Stimulated activated CD4-positive, alpha-beta T cell treated with anti-CD3 and anti-CD28 coated beads, TNF-alpha, amount 100 ng/mL, for 1 hour (primary cell): ENCODE measurements around the gene HSD17B4.
"Not testable (repeated sequence)": the region's sequence is repeated elsewhere in the genome, so short reads cannot be mapped to it uniquely, and the experiment has no call there.

ENCODE experiments used
- DNase-seq, 3 donors: peaks; one replicate each; pipeline ENCODE4 v3.0.0-alpha.2; 2020; ENCODE audit warnings: low read depth in 3 of 3, low spot score in 1 of 3

HSD17B4 gene

DNA sequence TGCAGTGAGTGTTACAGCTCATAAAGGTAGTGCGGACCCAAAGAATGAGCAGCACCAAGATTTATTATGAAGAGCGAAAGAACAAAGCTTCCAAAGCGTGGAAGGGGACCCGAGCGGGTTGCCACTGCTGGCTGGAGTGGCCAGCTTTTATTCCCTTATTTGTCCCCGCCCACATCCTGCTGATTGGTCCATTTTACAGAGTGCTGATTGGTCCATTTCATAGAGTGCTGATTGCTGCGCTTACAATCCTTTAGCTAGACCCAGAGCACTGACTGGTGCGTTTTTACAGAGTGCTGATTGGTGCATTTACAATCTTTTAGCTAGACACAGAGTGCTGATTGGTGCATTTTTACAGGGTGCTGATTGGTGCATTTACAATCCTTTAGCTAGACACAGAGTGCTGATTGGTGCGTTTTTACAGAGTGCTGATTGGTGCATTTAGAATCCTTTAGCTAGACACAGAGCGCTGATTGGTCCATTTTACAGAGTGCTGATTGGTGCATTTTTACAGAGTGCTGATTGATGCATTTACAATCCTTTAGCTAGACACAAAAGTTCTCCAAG is 19.5 kb upstream of the HSD17B4 start:
- DNase-seq, result not testable (repeated sequence)

DNA sequence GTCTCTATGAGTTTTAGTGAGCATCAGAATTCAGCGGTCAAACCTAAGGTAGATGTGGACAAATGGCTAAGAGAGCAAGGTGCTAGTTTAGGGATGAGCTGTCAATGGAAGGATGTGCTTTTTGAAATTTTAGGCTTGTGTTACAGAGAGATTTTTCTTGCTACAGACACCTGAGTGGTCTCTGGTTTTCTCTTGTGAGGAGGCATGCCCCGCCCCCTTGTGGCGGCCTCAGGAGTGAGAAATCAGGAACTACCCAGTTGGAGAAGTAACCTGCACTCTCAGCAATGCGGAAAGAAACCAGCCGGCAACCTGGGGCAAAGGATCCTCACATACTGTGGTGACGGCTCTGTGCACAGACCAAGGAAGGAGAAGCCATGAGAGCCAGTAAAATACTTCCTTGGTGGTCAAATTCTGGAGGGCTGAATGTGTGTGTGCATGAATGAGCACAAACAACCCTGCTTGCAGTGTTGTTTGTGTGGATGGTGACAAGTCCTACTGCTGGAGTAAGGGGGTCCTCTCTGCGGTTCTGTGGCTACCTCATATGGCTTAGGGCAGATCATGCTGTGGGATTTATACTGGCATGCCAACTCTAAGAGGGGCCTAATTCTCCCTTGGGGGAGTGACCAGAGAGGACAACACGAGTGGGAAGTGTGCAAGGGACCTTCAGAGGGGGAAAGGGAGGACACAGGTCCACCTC is 16.7 kb upstream of the HSD17B4 start:
- peak; percentile 32 to 64 (median 47) for DNase-seq

GRCh38 chr5:119437785-119438586 is 14.3 kb upstream of the HSD17B4 start:
- DNase-seq, result not testable (repeated sequence)

- DNase-seq, result not testable (repeated sequence)
These were observed 13.7 kb upstream of the HSD17B4 start for GRCh38 chr5:119438587-119438917.

GRCh38 chr5:119439140-119439631 is 13.1 kb upstream of the HSD17B4 start:
- no peak for DNase-seq

DNA sequence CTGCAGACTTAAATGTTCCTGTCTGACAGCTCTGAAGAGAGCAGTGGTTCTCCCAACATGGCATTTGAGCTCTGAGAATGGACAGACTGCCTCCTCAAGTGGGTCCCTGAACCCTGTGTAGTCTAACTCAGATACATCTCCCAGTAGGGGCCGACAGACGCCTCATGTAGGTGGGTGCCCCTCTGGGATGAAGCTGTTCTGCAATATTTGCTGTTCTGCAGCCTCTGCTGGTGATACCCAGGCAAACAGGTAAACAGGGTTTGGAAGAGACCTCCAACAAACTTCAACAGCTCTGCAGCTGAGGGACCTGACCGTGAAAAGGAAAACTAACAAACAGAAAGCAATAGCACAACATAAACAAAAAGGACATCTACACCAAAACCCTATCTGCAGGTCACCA is 12.7 kb upstream of the HSD17B4 start:
- DNase-seq, result not testable (repeated sequence)

- not testable (repeated sequence) for DNase-seq
These were observed 7.7 kb upstream of the HSD17B4 start for GRCh38 chr5:119444643-119445042.

DNA sequence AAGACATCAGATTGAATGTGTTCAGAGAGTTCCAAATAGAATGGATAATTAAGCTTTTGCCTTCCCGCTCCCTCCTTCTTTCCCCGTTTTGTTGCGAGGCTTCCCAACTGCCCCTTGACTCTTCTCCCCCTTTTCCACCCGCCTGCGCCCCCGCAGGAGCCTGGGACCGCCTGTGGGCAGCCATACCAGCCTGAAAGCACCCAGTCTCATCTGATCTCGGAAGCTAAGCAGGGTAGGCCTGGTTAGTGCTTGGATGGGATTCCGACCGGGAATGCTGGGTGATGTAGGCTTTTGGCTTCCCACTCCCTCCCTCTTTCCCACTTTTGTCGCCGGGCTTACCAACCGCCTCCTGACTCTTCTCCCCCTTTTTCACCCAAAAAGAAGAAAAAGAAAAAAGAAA is 6.8 kb upstream of the HSD17B4 start:
- DNase-seq, result no peak

GRCh38 chr5:119449882-119450281 is 2.4 kb upstream of the HSD17B4 start:
- DNase-seq, result no peak

DNA sequence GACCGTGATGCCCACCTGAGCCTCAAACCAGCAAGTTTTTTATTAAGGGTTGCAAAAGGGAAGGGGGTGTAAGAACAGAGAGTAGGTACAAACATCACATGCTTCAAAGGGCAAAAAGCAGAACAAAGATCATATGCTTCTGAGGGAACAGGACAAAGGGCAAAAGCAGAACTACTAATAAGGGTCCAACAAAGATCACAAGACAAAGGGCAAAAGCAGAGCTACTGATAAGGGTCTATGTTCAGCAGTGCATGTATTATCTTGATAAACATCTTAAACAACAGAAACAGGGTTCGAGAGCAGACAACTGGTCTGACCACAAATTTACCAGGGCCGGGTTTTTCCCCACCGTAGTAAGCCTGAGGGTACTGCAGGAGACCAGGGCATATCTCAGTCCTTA is 1.7 kb upstream of the HSD17B4 start:
- not testable (repeated sequence) for DNase-seq

DNA sequence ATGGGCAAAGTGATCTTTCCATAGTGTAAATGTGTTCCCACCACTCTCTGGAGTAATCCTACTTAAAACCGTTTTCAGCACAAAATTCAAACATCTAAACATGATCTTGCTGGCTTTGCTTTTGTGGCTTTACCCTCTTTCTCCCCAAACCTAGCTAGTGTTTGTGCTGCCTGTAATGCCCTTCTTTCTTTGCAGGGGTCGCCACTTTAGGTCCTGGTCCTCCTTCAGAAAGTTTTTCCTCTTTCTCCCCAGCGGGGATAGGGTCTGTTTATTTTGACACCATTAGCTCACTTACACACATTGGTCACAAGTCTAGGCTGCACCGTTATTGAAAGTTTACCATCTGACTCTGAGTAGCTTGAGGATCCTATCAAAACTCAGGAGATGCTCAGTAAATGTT is 736 bp upstream of the HSD17B4 start:
- no peak for DNase-seq

DNA sequence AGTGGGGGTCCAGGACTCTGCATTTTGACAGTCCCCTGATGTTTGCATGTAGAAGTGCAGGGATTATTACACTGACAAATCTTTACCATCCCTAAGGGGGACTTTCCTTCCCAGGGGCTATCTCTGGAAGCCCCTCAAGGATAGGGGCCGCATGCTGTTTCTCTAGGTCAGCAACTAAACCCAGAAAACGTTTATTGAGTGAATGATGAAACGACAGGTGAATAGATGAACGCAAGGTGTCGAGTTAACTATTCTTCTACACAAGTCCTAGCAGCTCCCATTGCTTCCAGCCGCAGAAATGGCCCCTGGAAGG is 281 bp upstream of the HSD17B4 start:
- DNase-seq, result no peak

DNA sequence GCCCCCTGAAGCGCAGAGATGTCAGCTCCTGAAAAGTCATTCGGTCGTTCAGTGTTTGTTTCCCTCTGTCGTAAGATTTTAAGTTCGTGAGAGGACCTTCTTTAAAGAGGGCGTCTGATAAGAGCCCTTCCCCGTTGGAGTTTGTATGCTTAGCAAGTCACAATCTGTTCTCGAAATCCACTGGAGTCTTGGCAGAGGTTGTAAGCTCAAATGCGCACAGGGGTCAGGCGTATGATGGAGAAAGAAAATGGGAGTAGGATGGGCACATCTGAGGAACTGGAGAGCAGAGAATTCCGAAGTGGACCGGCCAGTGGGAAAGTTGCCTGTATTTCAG is 710 bp downstream of the HSD17B4 start:
- DNase-seq, result no peak

DNA sequence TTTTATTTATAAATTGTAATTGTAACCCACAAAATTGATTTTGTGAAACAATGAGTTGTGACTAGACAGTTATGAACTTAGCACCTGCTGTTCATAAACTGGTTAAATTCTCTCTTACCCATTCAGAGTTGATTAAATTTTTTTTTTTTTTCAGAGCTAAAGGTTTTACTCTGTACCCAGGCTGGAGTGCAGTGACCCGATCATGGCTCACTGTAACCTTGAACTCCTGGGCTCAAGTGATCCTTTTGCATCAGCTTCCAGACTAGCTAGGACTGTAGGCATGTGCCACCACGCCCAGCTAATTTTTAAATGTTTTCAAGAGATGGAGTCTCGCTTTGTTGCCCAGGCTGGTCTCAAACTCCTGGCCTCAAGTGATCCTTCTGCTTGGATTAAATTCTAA is 1.9 kb downstream of the HSD17B4 start:
- no peak for DNase-seq

GRCh38 chr5:119458911-119459632 is 6.8 kb downstream of the HSD17B4 start:
- DNase-seq, result no peak

- no peak for DNase-seq
These were observed 13.3 kb downstream of the HSD17B4 start for GRCh38 chr5:119465640-119466039.

DNA sequence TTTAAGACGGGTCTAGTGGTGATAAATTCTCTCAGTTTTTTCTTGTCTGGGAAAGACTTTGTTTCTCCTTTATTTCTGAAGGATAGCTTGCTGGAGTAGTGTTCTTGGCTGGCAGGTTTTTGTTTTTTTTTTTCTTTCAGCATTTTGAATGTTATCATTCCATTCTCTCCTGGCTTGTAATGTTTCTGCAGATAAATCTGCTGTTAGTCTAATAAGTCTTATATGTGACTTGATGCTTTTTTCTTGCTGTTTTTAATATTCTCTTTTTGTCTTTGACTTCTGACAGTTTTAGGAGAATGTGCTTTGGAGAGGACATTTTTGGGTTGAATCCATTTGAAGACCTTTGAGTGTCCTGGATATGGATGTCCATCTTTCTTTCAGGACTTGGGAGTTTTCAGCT is 16.0 kb downstream of the HSD17B4 start:
- DNase-seq, result no peak

DNA sequence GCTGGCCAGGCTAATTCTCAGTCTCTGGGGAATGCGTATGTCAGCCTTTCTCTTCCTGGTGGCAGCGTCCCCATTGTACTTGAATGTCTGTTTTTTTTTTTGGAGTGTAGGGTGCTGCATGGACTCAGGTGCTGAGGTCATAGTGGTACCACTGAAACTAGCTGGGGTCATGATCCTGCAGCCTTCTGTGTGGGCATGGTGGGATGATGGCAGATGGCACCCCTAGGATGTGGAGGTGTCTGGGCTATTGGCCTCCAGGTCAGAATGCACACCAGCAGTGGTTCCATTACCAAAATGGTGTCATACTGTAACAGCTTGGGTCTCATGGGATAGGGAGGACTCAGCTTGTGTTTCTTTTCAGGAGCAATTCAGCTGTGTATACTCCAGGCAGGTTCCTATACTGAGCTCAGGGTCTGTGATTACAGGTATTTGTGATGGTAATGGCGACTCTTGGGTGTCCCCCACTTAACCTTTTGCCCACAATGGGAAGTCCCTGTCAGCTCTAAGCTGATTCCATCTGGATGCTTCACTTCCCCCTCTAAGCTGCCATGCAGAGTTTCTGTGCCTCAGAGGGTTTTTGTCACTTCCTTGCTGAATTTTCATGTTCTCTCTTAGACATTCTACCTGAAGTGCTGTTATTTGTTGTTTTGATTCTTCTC is 17.9 kb downstream of the HSD17B4 start:
- DNase-seq, result no peak

DNA sequence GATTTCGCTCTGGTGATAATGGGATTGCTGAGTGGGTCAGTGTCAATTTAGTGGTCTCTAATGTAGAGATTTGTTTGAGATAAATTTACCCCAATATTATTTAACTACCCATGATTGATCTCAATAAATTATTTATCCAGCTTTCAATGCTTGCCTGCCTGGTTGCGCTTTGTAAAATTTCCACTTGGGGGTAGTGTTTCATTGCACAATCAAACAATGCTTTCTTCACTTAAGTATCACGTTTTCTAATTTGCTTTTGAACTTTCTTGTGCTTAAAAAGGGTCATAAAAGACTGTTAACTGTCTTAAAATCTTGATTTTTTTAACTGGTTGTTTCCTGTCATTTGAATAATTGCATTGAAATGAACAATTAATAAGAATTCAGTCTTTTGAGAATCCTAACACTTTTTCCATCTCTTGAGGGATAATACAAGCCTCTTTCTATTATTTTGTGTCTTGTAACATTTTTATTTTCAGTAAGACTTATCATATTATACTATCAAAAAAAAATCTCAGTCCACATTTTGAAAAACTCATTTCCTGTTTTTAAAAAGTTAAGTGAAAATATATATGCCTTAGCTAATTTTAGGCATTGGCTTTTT is 18.7 kb downstream of the HSD17B4 start:
- no peak for DNase-seq

DNA sequence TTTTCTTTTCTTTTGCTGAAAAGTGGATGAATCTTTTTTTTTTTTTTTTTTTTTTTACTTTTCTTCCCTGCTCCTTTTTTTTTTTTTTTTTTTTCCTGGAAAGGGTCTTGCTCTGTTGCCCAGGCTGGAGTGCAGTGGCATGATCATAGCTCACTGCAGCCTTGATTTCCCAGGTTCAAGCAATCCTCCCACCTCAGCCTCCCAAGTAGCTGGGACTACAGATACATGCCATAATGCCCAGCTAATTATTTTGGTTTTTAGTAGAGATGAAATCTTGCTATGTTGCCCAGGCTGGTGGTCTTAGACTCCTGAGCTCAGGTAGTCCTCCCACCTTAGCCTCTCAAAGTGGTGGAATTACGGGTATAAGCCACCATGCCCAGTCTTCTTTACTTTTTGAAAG is 20.9 kb downstream of the HSD17B4 start:
- DNase-seq, result no peak

- DNase-seq, result no peak
These were observed 24.0 kb downstream of the HSD17B4 start for GRCh38 chr5:119476341-119476740.
